Transverse colon (tissue), 4 donors: ENCODE data around the gene HMCN1. TPM values are rescaled to one million over a fixed set of nuclear protein-coding genes. Genes with fewer than 3 reads are reported as not detected.

Source experiments
- DNase-seq: peaks from one replicate; pipeline ENCODE4 v3.0.0-alpha.2; 2019
- H3K27ac ChIP-seq, 4 donors: fragments of 200-600 bp; sonication (generic); 2 replicates each; pipeline ENCODE4 v1.5.1; 2016 to 2018; ENCODE audit warnings: inconsistent platforms in 4 of 4
- H3K27me3 ChIP-seq: fragments of 200-600 bp; sonication (generic); 2 replicates; pipeline ENCODE4 v1.5.1; 2017; ENCODE audit warnings: inconsistent platforms
- H3K36me3 ChIP-seq, 4 donors: fragments of 200-600 bp; sonication (generic); 2 replicates each; pipeline ENCODE4 v1.5.1; 2017 to 2019; ENCODE audit warnings: inconsistent platforms in 4 of 4
- H3K4me1 ChIP-seq, 4 donors: fragments of 200-600 bp; sonication (generic); 2 replicates each; pipeline ENCODE4 v1.5.1; 2017 to 2020; ENCODE audit warnings: inconsistent platforms in 4 of 4
- H3K4me3 ChIP-seq, 4 donors: fragments of 200-600 bp; sonication (generic); 1 replicate in 1 of 4; 2 replicates in 3 of 4; pipeline versions ENCODE4 v1.5.1 to v1.6.1; 2017 to 2019; ENCODE audit warnings: inconsistent platforms in 4 of 4
- H3K9me3 ChIP-seq, 2 donors: fragments of 200-600 bp; sonication (generic); 2 replicates each; pipeline ENCODE4 v1.5.1; 2017 to 2019; ENCODE audit warnings: inconsistent platforms in 2 of 2
- EP300 ChIP-seq: sonication (generic); formaldehyde crosslinking; IDR thresholded peaks from one replicate; pipeline ENCODE4 v1.6.1; 2017; ENCODE audit warnings: antibody characterized with exemption, low read depth
- POLR2A ChIP-seq: fragments of 450-650 bp; IDR thresholded peaks from one replicate; pipeline ENCODE4 v1.6.1; 2016; ENCODE audit warnings: antibody characterized with exemption, mild to moderate bottlenecking, moderate library complexity
- POLR2AphosphoS5 ChIP-seq, 3 donors: sonication (generic); formaldehyde crosslinking; IDR thresholded peaks; one replicate each; pipeline ENCODE4 v1.6.1; 2016; ENCODE audit warnings: antibody characterized with exemption in 3 of 3
- WGBS, 2 donors: methylation state at CpG; one replicate each; pipeline ENCODE4 v1.1.5; 2018; ENCODE audit warnings: low coverage in 1 of 2; 5-methylcytosine and 5-hydroxymethylcytosine counted together
- in situ Hi-C, 4 donors: fragments of 200-750 bp; cut with MboI; loops; one replicate each; pipeline versions ENCODE4 v1.15.0 to v1.15.1; 2017; ENCODE audit warnings: low sequenced_read_pairs in 3 of 4, low pct_ligation_motif_present in 1 of 4, low pct_unique_long_range_greater_than_20kb in 1 of 4
- intact Hi-C: fragments of 100-400 bp; cut with DNase I; formaldehyde crosslinking; loops from one replicate; pipeline ENCODE4 v1.15.1; 2023; ENCODE audit warnings: low total_unique reads
- total RNA-seq, 4 donors: library from RNA; depleted of rRNA; stranded (reverse); fragments of >200 nt; gene quantifications; one replicate each; pipeline ENCODE4 v1.1.0, GENCODE V29; 2016
- TF ChIP-seq, protein P1 (sequence below), 5 experiments: fragments of 200-600 bp in 3 of 5; fragments of 450-650 bp in 2 of 5; sonication (generic) in 3 of 5; IDR thresholded peaks; 1 replicate in 2 of 5; 2 replicates in 3 of 5; pipeline ENCODE4 v1.5.1; 2016 to 2017; ENCODE audit warnings: antibody characterized with exemption in 5 of 5, inconsistent platforms in 3 of 5, mild to moderate bottlenecking in 2 of 5, moderate library complexity in 1 of 5

HMCN1 gene
- total RNA-seq, 4 donors from 2014 or later: 1.1 to 2.7 (median 2.1) TPM

DNA sequence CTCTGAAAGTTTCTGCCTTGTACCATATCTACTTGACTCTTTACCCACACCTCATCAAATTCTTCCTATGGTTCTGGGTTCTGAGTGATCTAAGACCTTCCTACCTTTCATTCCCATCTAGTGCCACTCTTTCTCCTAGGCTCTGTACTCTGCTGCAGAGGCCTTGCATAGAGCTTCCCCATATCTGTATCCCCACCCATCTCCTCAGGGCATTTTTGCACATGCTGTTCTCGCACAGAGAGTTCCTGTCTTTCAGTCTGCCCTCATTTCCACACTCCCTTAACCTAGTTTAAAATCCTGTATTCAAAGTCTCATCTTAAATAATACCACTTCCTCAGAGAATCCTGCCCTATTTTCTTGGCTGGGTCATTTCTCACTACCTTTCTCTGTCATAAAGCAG is 114.8 kb downstream of the HMCN1 start:
- peaks cover 0 to 2% (median 0%) of the 10 kb centered on the region in 4 donors for H3K36me3 ChIP-seq
- H3K4me3 ChIP-seq: no peak overlapping the region
- peaks cover 0 to 13% (median 8%) of the 10 kb centered on the region in 4 donors for H3K4me1 ChIP-seq
- no peak overlapping the region for H3K27ac ChIP-seq
- intact Hi-C loops: no loop called here
- H3K27me3 ChIP-seq: no peaks in the 10 kb centered on the region
- H3K9me3 ChIP-seq: no peaks in the 10 kb centered on the region
- no peak for DNase-seq
- TF ChIP-seq POLR2AphosphoS5 (IDR thresholded peaks at IDR 0.05) (no peak), POLR2A (no peak), EP300 (no peak)
- TF ChIP-seq, protein P1, sequence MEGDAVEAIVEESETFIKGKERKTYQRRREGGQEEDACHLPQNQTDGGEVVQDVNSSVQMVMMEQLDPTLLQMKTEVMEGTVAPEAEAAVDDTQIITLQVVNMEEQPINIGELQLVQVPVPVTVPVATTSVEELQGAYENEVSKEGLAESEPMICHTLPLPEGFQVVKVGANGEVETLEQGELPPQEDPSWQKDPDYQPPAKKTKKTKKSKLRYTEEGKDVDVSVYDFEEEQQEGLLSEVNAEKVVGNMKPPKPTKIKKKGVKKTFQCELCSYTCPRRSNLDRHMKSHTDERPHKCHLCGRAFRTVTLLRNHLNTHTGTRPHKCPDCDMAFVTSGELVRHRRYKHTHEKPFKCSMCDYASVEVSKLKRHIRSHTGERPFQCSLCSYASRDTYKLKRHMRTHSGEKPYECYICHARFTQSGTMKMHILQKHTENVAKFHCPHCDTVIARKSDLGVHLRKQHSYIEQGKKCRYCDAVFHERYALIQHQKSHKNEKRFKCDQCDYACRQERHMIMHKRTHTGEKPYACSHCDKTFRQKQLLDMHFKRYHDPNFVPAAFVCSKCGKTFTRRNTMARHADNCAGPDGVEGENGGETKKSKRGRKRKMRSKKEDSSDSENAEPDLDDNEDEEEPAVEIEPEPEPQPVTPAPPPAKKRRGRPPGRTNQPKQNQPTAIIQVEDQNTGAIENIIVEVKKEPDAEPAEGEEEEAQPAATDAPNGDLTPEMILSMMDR (IDR thresholded peaks at IDR 0.05): no peak
- WGBS, 2 donors: 83 to 87% methylated on average over 1 of the region's 1 CpG
- in situ Hi-C loops: no loop called here

DNA sequence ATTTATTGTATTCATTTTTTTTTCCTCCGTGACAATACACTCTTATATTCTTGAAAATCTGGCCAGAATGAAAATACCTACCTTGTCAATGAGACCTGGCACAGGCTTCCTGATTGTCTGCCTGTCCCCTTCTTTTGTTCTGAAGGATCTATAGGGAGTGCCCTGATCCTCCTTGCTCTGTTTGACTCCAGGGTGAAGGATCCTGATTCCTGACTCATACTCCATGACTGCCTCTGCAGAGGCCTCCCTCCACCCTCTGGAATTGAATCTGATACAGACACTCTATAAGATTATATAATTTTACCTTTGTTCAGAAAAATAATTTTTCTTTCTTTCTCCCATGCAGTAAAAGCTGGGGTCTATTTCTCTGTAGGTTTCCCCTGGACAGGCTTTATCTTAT is 116.2 kb downstream of the HMCN1 start:
- TF ChIP-seq POLR2A (no peak), EP300 (no peak), POLR2AphosphoS5 (IDR thresholded peaks at IDR 0.05) (no peak)
- TF ChIP-seq, protein P1 (IDR thresholded peaks at IDR 0.05): no peak
- Histone ChIP-seq H3K4me3 (no peak overlapping the region), H3K9me3 (no peaks in the 10 kb centered on the region), H3K36me3 (peaks cover 0 to 2% (median 0%) of the 10 kb centered on the region in 4 donors), H3K4me1 (peaks cover 0 to 13% (median 6%) of the 10 kb centered on the region in 4 donors), H3K27ac (no peak overlapping the region), H3K27me3 (no peaks in the 10 kb centered on the region)
- intact Hi-C loops: no loop called here
- WGBS, 2 donors: 74 to 100% methylated on average over 1 of the region's 1 CpG
- in situ Hi-C loops: no loop called here
- DNase-seq: no peak

GRCh38 chr1:185853739-185854138 is 119.5 kb downstream of the HMCN1 start:
- intact Hi-C loops: no loop called here
- Histone ChIP-seq H3K27ac (no peak overlapping the region), H3K36me3 (peaks cover 0 to 2% (median 0%) of the 10 kb centered on the region in 4 donors), H3K9me3 (no peaks in the 10 kb centered on the region), H3K4me3 (no peak overlapping the region), H3K4me1 (peaks cover 0 to 23% (median 6%) of the 10 kb centered on the region in 4 donors), H3K27me3 (no peaks in the 10 kb centered on the region)
- in situ Hi-C loops: no loop called here
- 84 to 88% methylated on average over 1 of the region's 1 CpG for WGBS, 2 donors
- no peak for DNase-seq
- TF ChIP-seq EP300 (no peak), POLR2AphosphoS5 (IDR thresholded peaks at IDR 0.05) (no peak), POLR2A (no peak)
- TF ChIP-seq, protein P1 (IDR thresholded peaks at IDR 0.05): no peak

DNA sequence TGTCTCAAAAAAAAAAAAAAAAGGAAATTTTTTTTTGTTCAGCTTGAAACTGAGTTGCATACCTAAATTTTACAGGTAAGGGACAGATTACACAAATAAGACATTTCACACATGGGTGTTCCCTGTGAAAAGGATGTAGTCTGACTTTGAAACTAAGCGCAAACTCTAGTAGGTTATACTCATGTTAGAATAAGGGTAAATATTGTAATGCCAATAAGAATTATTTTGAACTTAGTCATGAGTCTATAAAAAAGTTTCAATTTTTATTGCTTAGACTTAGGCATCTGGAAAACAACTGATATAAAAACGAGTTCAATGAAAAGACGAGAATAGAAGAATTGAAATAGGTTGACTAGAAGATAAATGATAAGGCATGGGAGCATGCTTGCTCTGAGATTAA is 122.3 kb downstream of the HMCN1 start:
- TF ChIP-seq POLR2A: no peak
- no peak for TF ChIP-seq EP300
- TF ChIP-seq, protein P1 (IDR thresholded peaks at IDR 0.05): no peak
- TF ChIP-seq POLR2AphosphoS5 (IDR thresholded peaks at IDR 0.05): no peak
- H3K4me3 ChIP-seq: no peak overlapping the region
- WGBS, 2 donors: 51 to 60% methylated on average over 3 of the region's 3 CpGs
- intact Hi-C loops (no loop called here), in situ Hi-C loops (no loop called here)
- no peaks in the 10 kb centered on the region for H3K9me3 ChIP-seq
- no peak for DNase-seq
- no peaks in the 10 kb centered on the region for H3K36me3 ChIP-seq
- no peaks in the 10 kb centered on the region for H3K27me3 ChIP-seq
- H3K4me1 ChIP-seq: peaks cover 0 to 28% (median 6%) of the 10 kb centered on the region in 4 donors
- H3K27ac ChIP-seq: no peak overlapping the region
